NCI-H2029 treated with DMSO at 0.1 percent for 48 hours (cell line): ENCODE measurements around the gene PLN.

Experiments
- DNase-seq: peaks from one replicate; lab custom pipeline; 2025; lab: John Stamatoyannopoulos, UW

PLN gene

GRCh38 chr6:118579786-118580185 lies 31.7 kb downstream of the PLN start:
- DNase-seq, result no peak

- peak; percentile 66 for DNase-seq
These were observed 32.7 kb downstream of the PLN start for GRCh38 chr6:118580585-118581419.

DNA sequence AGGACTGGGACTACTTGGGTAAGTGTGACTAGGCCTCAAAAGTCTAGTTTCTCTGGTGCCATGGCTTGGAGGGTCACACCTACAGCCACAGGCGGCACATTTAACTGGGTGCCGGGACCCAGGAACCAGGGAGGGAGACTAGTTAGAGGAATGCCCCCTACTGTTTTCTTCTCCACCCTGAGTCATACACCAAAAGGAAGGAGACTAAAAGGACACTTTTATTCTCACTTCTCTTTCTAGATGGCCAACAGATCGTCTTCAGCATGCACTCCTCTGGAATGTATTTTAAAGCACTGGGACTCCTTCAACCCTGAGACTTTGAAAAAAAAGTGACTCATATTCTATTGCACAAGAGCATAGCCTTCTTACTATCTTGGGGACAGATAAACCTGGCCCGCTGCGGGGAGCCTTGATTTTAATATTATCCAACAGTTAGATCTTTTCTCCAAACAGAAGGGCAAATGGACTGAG lies 33.4 kb downstream of the PLN start:
- no peak for DNase-seq

DNA sequence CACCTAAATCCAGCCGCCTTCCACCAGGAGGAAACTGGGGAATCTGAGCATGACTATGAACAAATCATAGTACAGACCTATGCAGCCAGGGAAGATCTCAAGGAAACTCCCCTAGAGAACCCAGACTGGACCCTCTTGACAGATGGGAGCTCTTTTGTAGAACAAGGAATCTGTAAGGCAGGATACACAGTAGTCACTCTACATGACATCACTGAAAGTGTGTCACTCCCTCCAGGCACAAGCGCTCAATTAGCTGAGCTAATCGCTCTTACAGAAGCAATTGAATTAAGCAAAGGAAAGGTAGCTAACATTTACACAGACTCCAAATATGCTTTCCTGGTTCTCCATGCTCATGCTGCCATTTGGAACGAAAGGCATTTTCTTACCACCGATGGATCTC lies 36.8 kb downstream of the PLN start:
- no peak for DNase-seq

DNA sequence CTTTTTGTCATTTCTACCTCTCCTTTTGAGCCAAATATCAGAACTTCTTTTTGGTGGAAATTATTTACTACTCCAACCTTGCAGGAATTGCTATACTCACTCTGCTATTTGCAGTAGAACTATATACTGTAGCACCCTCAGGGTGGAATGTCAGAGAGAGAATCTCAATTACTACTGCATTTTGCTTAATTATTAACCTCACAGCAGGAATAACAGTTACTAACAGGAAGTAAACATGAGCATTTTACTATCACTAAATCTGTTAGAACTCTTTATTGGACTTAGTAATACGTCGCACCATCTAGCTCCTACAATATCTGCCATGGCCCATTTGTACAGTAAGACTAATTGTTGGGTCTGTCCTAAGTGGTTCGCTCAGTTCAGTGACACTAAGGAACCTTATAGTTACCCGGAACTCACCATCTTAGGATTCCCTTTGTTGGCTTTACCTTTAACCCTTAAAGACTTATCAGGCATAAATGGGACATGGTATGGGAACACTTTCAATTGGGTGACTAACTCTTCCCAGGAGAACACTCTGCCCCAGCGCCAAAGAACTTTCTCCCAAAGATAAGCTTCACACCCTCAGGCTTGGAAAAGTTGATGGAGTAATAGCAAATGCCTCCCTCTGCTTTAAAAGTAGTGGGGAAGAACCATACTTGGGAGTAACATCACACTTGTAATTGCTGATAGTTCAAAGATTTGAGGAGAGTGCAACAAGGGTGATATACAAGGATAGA lies 38.8 kb downstream of the PLN start:
- no peak for DNase-seq

DNA sequence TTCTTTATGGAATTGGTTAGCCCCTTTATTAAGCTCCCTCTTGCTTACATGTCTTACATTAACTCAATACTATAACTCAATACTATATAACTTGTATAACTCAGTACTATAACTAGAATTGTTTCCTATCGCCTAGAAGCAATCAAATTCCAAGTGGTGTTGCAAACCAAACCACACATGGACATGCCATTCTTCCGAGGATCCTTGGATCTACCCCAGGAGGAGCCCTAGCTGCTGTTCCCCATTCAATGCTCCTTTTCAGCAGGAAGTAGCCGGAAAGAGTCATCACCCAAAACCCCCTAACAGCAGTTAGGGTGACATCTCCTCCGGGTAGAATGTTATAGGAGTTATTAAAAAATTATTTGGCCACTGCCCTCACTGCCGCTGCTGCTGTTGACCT lies 40.5 kb downstream of the PLN start:
- DNase-seq, result no peak

DNA sequence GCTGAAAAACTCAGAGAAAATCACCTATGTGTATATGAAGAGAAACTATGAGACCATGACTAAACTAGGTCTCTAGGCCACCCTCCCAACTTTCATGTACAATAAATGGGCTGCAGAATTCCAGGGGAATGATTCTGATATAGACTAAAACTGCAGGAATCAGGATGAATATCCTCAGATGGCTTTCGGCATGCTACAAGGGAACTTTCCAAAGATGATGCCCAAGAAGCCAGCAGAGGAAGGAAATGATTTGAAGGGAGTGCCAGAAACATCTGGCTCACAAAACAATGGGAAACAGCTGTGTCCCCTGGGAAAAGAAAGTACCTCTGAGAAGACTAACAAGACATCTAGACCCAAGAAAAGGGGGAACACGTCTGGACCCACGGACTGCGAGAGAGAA lies 41.1 kb downstream of the PLN start:
- DNase-seq, result no peak

DNA sequence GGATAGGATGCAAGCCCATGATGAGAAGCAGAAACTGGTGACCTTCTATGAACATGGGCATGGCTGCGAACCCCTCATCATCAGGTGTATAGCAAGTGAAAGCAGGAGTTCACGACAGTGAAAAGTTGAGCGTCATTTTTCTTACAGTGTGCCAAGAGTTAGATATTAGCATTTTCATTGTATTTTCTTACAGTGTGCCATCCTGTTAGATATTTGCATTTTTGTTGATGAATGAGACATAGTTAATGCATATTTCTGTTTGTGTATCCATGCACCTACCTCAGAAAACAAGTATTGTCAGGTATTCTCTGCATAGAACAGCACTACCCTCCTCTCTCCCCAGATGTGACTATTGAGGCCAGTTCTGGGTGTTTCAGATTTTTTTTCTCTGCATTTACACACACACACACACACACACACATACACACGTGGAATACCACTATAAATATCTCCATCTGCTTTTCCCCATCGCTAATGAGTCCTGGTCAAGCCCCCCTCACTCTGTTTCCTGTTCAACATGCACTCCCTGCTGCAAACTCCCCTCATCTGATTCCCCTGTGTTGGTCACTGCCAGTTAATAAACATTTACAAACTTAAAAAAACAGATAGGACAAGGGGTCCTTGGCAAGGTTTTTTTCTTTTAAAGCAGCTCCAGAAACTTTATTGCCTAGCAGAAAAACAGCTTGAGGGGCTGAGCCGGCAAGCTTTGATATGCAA lies 41.7 kb downstream of the PLN start:
- DNase-seq, result no peak

DNA sequence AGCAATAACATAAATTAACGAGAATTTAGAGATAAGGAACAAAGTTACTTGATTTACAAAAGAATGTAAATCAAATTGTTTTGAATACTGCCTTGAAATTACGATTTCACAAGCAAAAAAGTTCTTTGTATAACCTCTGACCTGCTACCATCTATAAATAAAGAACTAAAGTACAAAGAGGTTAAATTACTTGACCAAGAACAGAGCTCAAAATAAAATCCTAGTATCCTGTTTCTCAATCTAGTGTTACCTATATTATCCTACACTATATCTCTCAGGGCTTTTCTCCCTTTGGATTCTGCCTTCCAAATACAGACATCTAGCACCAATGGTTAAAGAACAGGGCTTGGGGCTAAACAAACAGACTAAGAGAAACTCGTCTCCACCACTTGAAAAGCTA lies 43.8 kb downstream of the PLN start:
- no peak for DNase-seq

DNA sequence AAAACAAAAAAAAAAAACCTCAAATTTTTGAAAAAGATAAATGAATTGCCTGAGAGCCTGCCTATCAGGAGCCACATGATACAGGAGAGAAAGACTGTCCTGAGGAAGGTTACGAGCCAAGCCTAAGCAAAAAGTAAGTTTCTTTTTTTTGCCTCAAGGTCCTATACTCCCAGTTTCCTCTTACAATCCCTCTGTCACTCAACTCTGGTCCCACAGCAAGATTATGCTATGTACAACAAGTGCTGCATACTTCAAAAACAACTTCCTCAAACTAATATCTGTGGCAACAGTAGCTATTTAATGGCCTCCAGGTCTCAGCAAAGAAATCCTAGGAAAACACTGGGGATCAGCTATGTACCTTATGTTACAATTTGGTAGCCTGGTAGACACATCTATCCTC lies 46.8 kb downstream of the PLN start:
- no peak for DNase-seq

GRCh38 chr6:118596774-118597320 lies 48.8 kb downstream of the PLN start:
- DNase-seq, result no peak

DNA sequence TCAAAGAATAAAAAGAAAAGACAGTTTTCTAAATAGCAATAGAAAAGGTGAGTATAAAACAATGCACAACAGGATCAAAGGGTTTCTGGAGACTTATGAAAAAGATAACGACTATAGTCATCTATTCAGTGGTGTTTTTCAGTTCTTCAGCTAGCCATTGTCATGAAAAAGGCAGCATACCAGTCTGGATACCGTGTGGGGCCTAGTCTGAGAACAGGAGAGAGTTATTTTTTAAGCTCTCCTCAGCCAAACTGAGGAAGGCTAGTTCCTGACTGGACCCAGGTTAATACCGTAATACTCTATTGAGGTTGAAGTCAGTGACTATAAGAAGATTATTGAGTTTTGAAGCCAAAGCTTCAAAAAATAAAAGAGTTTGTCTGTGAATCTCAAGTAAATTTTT lies 49.5 kb downstream of the PLN start:
- no peak for DNase-seq

DNA sequence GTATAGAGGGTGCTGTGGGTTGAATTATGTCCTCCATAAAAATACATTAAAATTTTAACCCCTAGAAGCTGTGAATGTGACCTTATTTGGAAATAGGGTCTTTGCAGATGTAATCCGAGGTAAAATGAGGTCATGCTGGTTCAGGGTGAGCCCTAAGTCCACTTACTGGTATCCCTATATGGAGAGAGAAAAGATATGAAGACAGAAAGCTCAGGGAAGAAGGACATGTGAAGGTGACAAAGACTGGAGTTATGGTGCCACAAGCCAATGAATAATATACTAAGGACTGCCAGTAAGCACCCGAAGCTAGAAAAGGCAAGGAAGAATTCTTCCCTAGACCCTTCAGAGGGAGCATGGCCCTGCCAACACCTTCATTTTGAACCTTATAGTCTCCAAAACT lies 50.2 kb downstream of the PLN start:
- DNase-seq, result no peak

DNA sequence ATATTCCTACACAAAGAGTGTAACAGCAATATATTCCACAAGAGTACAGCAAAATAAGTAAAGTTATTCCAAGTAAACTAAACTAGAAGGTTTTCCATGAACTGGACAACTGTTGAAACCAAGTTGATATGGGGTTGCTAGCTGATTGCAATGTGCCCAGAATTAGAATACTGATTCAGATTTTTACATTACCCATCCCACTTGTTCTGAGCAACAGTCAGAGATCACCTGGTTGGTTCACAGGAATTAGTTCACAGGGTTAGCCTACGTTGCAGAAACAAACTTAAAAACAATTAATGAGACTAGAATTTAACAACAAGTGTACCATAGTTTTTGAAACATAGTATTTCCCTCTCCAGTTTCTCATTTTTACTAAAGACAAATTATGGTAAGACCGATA lies 54.2 kb downstream of the PLN start:
- no peak for DNase-seq

GRCh38 chr6:118603372-118603771 lies 55.3 kb downstream of the PLN start:
- no peak for DNase-seq

DNA sequence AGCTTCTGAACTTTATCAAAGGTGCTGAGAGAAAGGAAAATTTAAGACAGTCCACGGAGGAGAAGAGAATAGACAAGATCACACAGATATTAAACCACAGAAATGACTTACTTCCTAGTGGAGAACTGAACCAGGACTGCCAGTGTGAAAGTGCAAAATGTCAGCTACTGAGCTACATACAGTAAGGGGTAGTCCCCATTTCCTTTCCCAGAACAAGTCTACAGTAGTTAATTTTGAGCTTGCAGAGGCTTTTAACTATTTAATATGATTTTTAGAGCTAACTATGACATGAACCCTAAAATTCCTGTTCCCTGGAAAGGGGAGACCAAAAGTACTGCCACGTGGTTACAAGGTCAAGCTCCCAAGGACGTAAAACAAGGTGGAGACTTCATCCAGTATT lies 58.2 kb downstream of the PLN start:
- no peak for DNase-seq

- DNase-seq, result no peak
These were observed 58.8 kb downstream of the PLN start for GRCh38 chr6:118606858-118607257.
